Astrocyte of the cerebellum (primary cell): ENCODE results near the gene GON4L.
"Not testable (repeated sequence)": the region's sequence is repeated elsewhere in the genome, so short reads cannot be mapped to it uniquely, and the experiment has no call there.

Experiments
- DNase-seq: peaks from one replicate; pipeline ENCODE4 v3.0.0-alpha.2; 2011; ENCODE audit warnings: low read depth
- H3K4me3 ChIP-seq: 2 replicates; pipeline ENCODE4 v1.5.1; 2011; ENCODE audit warnings: mild to moderate bottlenecking, low read depth, low read length, moderate library complexity
- CTCF ChIP-seq: IDR thresholded peaks from 2 replicates; pipeline ENCODE4 v1.5.1; 2012; ENCODE audit warnings: low read length, low read depth, moderate library complexity, mild to moderate bottlenecking; ENCODE audit errors: missing control alignments
- in situ Hi-C: cut with HindIII; loops from 2 replicates; pipeline ENCODE4 v1.10.0; 2017; ENCODE audit warnings: low sequenced_read_pairs

The GON4L gene

GRCh38 chr1:155847823-155848529 is 9.0 kb downstream of the GON4L start:
- DNase-seq, result no peak
- in situ Hi-C loops, result loop anchor here (5.0 kb wide), 1 partner anchor 46 kb away; no protein-coding TSS in a partner anchor
- TF ChIP-seq CTCF, result no peak
- no peak overlapping the region for H3K4me3 ChIP-seq

- TF ChIP-seq CTCF, result no peak
- no peak for DNase-seq
- in situ Hi-C loops, result loop anchor here (5.0 kb wide), 1 partner anchor 43 kb away; no protein-coding TSS in a partner anchor
- no peak overlapping the region for H3K4me3 ChIP-seq
These were observed 12.1 kb downstream of the GON4L start for GRCh38 chr1:155844860-155845421.

- no peak for DNase-seq
- TF ChIP-seq CTCF, result no peak
These were observed 16.6 kb downstream of the GON4L start for GRCh38 chr1:155840386-155840785.

GRCh38 chr1:155835548-155835947 is 21.5 kb downstream of the GON4L start:
- in situ Hi-C loops, result no loop called here
- DNase-seq, result no peak
- TF ChIP-seq CTCF, result no peak
- no peak overlapping the region for H3K4me3 ChIP-seq

More at GRCh38 chr1:155840386-155840785, 16.6 kb downstream of the GON4L start:
- in situ Hi-C loops, result no loop called here
- no peak overlapping the region for H3K4me3 ChIP-seq

GRCh38 chr1:155834927-155835399 is 22.1 kb downstream of the GON4L start:
- DNase-seq, H3K4me3 ChIP-seq, in situ Hi-C loops: not testable (repeated sequence)

- no peak for TF ChIP-seq CTCF
- in situ Hi-C loops, result no loop called here
- peak; percentile 87 for DNase-seq
- peak overlapping the region; percentile 2 for H3K4me3 ChIP-seq
These were observed 22.6 kb downstream of the GON4L start for GRCh38 chr1:155834296-155834926.

- in situ Hi-C loops, result no loop called here
- TF ChIP-seq CTCF, result no peak
- H3K4me3 ChIP-seq, result peak overlapping the region; percentile 19
- DNase-seq, result no peak
These were observed 23.2 kb downstream of the GON4L start for GRCh38 chr1:155833665-155834295.
